ENCODE results near the gene PCDHA11.
"Not testable (repeated sequence)": the region's sequence is repeated elsewhere in the genome, so short reads cannot be mapped to it uniquely, and the experiment has no call there.

PCDHA11 gene

DNA sequence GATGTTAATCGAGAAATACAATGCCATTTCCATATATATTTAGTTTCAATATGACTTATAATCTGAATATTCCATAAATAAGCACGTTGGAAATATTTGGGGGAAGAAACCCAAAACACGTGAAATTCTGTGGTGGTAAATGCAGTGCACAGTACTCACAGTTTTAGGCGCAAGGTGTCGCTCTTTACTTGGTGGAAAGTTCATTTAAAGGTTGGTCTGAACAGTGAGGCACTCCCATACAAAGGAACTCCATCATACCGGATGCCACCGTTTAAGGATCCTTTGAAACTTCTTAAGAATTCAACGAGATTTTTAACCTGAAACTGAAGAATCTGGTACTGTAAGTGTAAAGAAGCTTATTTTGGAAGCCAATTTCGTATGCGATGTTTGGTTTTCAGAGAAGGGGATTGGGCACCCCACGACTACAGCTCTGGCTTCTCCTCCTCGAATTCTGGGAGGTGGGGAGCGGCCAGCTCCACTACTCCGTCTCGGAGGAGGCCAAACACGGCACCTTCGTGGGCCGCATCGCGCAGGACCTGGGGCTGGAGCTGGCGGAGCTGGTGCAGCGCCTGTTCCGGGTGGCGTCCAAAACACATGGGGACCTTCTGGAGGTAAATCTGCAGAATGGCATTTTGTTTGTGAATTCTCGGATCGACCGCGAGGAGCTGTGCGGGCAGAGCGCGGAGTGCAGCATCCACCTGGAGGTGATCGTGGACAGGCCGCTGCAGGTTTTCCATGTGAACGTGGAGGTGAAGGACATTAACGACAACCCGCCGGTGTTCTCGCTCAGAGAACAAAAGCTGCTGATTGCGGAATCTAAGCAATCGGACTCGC is at the start of gene PCDHA11:
PCDHA11 (plus strand) TSS at position 237 of the 834 bp plus-strand sequence; CDS start at position 384, 147 bp downstream.
- no peak for DNase-seq

GRCh38 chr5:140821375-140822280 is 47.1 kb upstream of the PCDHA11 start, which contains the start of gene PCDHA5:
TSS of gene PCDHA5 (plus strand) at chr5:140821613.
- DNase-seq, result no peak

DNA sequence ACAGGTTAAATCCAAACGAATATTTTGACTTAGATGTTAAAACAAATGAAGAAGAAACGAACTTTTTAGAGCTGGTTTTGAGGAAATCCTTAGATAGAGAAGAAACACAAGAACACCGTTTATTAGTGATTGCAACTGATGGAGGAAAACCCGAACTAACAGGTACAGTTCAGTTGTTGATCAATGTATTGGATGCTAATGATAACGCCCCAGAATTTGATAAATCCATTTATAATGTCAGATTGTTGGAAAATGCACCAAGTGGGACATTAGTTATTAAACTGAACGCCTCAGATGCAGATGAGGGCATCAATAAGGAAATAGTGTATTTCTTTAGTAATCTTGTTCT is 46.5 kb upstream of the PCDHA11 start:
- DNase-seq, result no peak

GRCh38 chr5:140822969-140823368 is 45.8 kb upstream of the PCDHA11 start:
- not testable (repeated sequence) for DNase-seq

- no peak for DNase-seq
Measured at GRCh38 chr5:140823475-140823874, 45.3 kb upstream of the PCDHA11 start.

DNA sequence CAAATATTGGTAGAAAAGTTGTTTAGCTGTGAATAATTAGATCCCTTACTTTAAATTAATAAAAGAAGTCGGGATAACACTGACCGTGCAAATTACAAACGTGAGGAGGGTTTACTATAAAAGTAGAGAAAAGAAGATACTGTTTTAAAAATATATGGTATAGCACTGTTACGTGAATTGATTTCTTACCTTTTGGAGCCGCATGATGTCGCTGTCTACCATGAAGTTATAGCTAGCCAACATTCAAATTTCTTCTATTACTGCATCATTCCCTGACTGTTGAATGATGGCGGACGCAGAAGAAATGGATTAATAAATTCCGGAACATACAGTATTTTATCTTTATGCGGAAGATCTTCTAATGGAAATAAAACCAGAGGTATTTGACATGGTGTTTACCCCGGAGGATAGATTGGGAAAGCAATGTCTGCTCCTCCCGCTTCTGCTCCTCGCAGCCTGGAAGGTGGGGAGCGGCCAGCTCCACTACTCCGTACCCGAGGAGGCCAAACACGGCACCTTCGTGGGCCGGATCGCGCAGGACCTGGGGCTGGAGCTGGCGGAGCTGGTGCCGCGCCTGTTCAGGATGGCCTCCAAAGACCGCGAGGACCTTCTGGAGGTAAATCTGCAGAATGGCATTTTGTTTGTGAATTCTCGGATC is 40.9 kb upstream of the PCDHA11 start, which contains the start of gene PCDHA6:
PCDHA6 (plus strand) TSS at position 257 of the 658 bp plus-strand sequence; CDS start at position 389, 132 bp downstream.
- no peak for DNase-seq

DNA sequence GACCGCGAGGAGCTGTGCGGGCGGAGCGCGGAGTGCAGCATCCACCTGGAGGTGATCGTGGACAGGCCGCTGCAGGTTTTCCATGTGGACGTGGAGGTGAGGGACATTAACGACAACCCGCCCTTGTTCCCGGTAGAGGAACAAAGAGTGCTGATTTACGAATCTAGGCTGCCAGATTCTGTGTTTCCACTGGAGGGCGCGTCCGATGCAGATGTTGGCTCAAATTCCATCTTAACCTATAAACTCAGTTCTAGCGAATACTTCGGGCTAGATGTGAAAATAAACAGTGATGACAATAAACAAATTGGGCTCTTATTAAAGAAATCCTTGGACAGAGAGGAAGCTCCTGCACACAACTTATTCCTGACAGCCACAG is 40.4 kb upstream of the PCDHA11 start:
- DNase-seq, result no peak

- not testable (repeated sequence) for DNase-seq
Measured at GRCh38 chr5:140829511-140830501, 39.0 kb upstream of the PCDHA11 start.

- no peak for DNase-seq
Measured at GRCh38 chr5:140833993-140834392, 34.8 kb upstream of the PCDHA11 start, which contains the start of gene PCDHA7. TSS of gene PCDHA7 (plus strand) at chr5:140834269. CDS start at chr5:140834384, 115 bp downstream.

GRCh38 chr5:140834439-140835008 is 34.2 kb upstream of the PCDHA11 start:
- DNase-seq, result not testable (repeated sequence)

DNA sequence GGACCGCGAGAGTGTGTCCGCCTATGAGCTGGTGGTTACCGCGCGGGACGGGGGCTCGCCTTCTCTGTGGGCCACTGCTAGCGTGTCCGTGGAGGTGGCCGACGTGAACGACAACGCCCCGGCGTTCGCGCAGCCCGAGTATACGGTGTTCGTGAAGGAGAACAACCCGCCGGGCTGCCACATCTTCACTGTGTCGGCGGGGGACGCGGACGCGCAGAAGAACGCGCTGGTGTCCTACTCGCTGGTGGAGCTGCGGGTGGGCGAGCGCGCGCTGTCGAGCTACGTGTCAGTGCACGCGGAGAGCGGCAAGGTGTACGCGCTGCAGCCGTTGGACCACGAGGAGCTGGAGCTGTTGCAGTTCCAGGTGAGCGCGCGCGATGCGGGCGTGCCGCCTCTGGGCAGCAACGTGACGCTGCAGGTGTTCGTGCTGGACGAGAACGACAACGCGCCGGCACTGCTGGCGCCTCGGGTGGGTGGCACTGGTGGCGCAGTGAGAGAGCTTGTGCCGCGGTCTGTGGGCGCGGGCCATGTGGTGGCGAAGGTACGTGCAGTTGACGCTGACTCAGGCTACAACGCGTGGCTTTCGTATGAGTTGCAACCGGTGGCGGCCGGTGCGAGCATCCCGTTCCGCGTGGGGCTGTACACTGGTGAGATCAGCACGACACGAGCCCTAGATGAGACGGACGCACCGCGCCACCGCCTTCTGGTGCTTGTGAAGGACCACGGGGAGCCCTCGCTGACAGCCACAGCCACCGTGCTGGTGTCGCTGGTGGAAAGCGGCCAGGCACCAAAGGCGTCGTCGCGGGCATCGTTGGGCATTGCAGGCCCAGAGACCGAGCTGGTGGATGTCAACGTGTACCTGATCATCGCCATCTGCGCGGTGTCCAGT is 32.9 kb upstream of the PCDHA11 start:
- DNase-seq, result no peak

DNA sequence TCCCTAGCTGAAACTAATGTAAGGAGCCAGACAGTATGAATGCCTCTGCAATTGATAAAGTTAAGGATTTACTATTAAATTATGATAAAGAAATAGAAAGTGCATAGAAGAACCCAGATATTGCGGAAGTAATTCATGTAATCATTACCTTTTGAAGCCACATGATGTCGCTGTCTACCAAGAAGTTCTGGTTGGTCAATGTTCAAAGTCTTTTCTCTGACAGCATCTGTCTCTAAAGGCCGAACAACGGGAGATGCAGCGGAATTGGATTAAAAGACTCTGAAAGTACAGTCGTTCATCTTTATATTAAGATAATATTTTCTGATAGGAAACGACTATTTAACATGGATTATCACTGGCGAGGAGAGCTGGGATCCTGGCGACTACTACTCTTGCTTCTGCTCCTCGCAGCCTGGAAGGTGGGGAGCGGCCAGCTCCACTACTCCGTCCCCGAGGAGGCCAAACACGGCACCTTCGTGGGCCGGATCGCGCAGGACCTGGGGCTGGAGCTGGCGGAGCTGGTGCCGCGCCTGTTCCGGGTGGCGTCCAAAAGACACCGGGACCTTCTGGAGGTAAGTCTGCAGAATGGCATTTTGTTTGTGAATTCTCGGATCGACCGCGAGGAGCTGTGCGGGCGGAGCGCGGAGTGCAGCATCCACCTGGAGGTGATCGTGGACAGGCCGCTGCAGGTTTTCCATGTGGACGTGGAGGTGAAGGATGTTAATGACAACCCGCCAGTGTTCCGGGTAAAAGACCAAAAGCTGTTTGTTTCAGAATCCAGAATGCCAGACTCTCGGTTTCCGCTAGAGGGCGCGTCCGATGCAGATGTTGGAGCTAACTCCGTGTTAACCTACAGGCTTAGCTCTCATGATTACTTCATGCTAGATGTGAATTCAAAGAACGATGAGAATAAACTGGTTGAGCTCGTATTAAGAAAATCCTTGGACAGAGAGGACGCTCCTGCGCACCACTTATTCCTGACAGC is 27.5 kb upstream of the PCDHA11 start, which contains the start of gene PCDHA8:
PCDHA8 (plus strand) TSS at position 210 of the 985 bp plus-strand sequence; CDS start at position 345, 135 bp downstream.
- peak in 1 of 2 donors; percentile 6 for DNase-seq

- no peak for DNase-seq
Measured at GRCh38 chr5:140842798-140843733, 25.7 kb upstream of the PCDHA11 start.

GRCh38 chr5:140848139-140849102 is 20.3 kb upstream of the PCDHA11 start, which contains the start of gene PCDHA9:
TSS of gene PCDHA9 (plus strand) at chr5:140848382. CDS start at chr5:140848496, 114 bp downstream.
- not testable (repeated sequence) for DNase-seq

- not testable (repeated sequence) for DNase-seq
Measured at GRCh38 chr5:140849831-140850634, 18.7 kb upstream of the PCDHA11 start.

Data from CD4-positive, alpha-beta T cell treated with Interferon alpha-2 for 1 hour (primary cell).